WI38 (cell line): ENCODE measurements around the gene FSD1L.

Source experiments
- H3K4me3 ChIP-seq: 2 replicates; pipeline ENCODE4 v1.5.1; 2011; ENCODE audit warnings: low read depth, mild to moderate bottlenecking, control low read depth, low read length
- TF ChIP-seq, protein P1 (sequence below): IDR thresholded peaks from 2 replicates; pipeline ENCODE4 v1.5.1; 2012; ENCODE audit warnings: low read depth, mild to moderate bottlenecking, control low read depth, low read length

Gene FSD1L

DNA sequence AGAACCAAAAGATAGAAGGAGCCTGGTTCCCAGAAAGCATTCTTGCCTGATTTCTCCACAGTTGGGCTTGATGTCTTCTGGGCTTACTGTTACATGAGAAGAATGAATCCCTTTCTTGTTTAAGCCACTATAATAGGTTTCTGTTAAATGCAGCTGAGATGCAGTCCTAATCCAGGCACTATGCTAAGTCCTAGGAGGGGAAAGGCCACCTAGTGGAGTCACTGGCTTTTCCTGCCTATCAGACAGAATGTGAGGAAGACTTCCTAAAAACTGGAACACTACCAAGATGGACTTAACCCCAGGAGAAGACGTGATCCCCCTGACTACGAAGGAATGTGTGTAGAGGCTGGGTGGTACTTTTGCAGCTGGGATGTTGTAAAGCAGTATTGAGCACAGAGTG is 34.3 kb upstream of the FSD1L start:
- H3K4me3 ChIP-seq, result no peak overlapping the region
- TF ChIP-seq, protein P1, sequence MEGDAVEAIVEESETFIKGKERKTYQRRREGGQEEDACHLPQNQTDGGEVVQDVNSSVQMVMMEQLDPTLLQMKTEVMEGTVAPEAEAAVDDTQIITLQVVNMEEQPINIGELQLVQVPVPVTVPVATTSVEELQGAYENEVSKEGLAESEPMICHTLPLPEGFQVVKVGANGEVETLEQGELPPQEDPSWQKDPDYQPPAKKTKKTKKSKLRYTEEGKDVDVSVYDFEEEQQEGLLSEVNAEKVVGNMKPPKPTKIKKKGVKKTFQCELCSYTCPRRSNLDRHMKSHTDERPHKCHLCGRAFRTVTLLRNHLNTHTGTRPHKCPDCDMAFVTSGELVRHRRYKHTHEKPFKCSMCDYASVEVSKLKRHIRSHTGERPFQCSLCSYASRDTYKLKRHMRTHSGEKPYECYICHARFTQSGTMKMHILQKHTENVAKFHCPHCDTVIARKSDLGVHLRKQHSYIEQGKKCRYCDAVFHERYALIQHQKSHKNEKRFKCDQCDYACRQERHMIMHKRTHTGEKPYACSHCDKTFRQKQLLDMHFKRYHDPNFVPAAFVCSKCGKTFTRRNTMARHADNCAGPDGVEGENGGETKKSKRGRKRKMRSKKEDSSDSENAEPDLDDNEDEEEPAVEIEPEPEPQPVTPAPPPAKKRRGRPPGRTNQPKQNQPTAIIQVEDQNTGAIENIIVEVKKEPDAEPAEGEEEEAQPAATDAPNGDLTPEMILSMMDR, result peak; percentile 27

DNA sequence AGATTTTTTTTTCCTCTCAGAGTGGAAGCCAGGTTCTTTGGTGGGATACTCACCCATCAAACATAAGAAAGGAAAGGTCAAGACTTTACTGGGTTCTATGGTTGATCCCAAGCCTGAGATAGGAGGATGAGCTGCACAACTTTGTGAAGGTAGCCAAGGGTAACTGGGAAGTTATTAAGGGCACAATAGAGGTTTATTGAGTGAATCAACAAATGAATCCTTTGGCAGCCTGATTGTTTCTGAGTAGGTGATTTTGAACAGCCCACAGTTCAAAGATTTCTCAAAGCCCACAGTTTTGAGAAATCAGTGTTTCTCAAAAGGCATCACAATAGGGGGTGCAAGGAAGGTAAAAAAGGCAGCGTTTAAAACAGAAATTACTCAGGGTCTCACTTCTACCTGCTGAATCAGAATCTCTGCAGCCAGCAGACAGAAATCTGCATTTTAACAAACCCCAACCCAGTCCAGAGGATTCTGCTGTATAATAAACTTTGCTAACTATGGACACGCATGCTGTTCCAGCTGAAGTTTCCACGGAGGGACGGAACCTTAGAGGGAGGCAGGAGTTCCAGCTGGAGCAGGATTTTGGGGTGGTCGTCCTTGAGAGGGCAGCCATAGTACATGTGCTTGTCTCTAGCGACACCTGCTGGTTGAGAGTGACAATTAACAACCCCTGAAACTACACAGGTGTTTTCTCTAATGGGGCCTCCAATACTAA is 32.7 kb upstream of the FSD1L start:
- TF ChIP-seq, protein P1, result peak; percentile 75
- no peak overlapping the region for H3K4me3 ChIP-seq

- no peak overlapping the region for H3K4me3 ChIP-seq
- TF ChIP-seq, protein P1, result no peak
Observed at GRCh38 chr9:105415662-105415980, 32.2 kb upstream of the FSD1L start.

- H3K4me3 ChIP-seq, result no peak overlapping the region
- TF ChIP-seq, protein P1, result no peak
Observed at GRCh38 chr9:105416840-105417239, 31.0 kb upstream of the FSD1L start.

GRCh38 chr9:105418588-105419500 is 29.0 kb upstream of the FSD1L start:
- TF ChIP-seq, protein P1, result no peak
- H3K4me3 ChIP-seq, result no peak overlapping the region

GRCh38 chr9:105419816-105420597 is 27.8 kb upstream of the FSD1L start:
- no peak overlapping the region for H3K4me3 ChIP-seq
- TF ChIP-seq, protein P1, result no peak
